Colonic mucosa (tissue), 4 donors: ENCODE results near the gene PARD6G. TPM values are rescaled to one million over a fixed set of nuclear protein-coding genes. Genes with fewer than 3 reads are reported as not detected.
A peak's percentile ranks its signal among the peaks of the same experiment; 100 is the strongest.

Source experiments
- DNase-seq: peaks from one replicate; pipeline ENCODE4 v3.0.0-alpha.2; 2020
- H3K27ac ChIP-seq: fragments of 200-600 bp; one replicate; pipeline ENCODE4 v1.8.0; 2021
- H3K27me3 ChIP-seq: fragments of 200-600 bp; one replicate; pipeline ENCODE4 v1.8.0; 2021
- H3K36me3 ChIP-seq: fragments of 200-600 bp; one replicate; pipeline ENCODE4 v1.8.0; 2021
- H3K4me1 ChIP-seq: fragments of 200-600 bp; one replicate; pipeline ENCODE4 v1.8.0; 2021; ENCODE audit warnings: mild to moderate bottlenecking
- H3K4me3 ChIP-seq: fragments of 200-600 bp; one replicate; pipeline ENCODE4 v1.8.0; 2021
- H3K9ac ChIP-seq, 2 donors: one replicate each; pipeline ENCODE4 v1.7.0; 2013; ENCODE audit warnings: control low read depth in 2 of 2, low read depth in 2 of 2, low read length in 2 of 2
- H3K9me3 ChIP-seq: fragments of 200-600 bp; one replicate; pipeline ENCODE4 v1.8.0; 2021
- CTCF ChIP-seq: fragments of 200-600 bp; IDR thresholded peaks from one replicate; pipeline ENCODE4 v1.8.0; 2022; ENCODE audit warnings: antibody characterized with exemption, mild to moderate bottlenecking
- intact Hi-C: fragments of 100-400 bp; cut with DNase I; formaldehyde crosslinking; loops from one replicate; pipeline ENCODE4 v1.14.1; 2022
- total RNA-seq, 2 donors: library from RNA; stranded (reverse); fragmentation: NEBNext Ultra II Directional in 1 of 2; extraction: Animal tissue kit (Norgen Biotek cat#: 25700) in 1 of 2; gene quantifications; one replicate each; pipeline ENCODE4 v1.2.1, GENCODE V29; 2021
- donor health status: healthy.
- donor health status: DM: no; HTN: no; CAD: no.
- donor health status: DM: no; HTN: no; CAD: no.

Gene PARD6G
- total RNA-seq, 2 donors from 2014 or later: 1.0 to 1.2 TPM

GRCh38 chr18:80173060-80173459 lies 74.3 kb downstream of the PARD6G start:
- Histone ChIP-seq H3K27ac (no peak overlapping the region), H3K9ac (no peak overlapping the region), H3K4me1 (no peaks in the 10 kb centered on the region), H3K27me3 (no peaks in the 10 kb centered on the region), H3K36me3 (no peaks in the 10 kb centered on the region), H3K9me3 (no peaks in the 10 kb centered on the region), H3K4me3 (no peak overlapping the region)
- intact Hi-C loops: no loop called here
- TF ChIP-seq CTCF: no peak
- no peak for DNase-seq

GRCh38 chr18:80172056-80172455 lies 75.3 kb downstream of the PARD6G start:
- H3K27ac ChIP-seq: no peak overlapping the region
- H3K36me3 ChIP-seq: no peaks in the 10 kb centered on the region
- intact Hi-C loops: no loop called here
- H3K9ac ChIP-seq: no peak overlapping the region
- no peaks in the 10 kb centered on the region for H3K9me3 ChIP-seq
- H3K4me1 ChIP-seq: no peaks in the 10 kb centered on the region
- TF ChIP-seq CTCF: no peak
- no peak overlapping the region for H3K4me3 ChIP-seq
- no peak for DNase-seq
- no peaks in the 10 kb centered on the region for H3K27me3 ChIP-seq

GRCh38 chr18:80171054-80171872 lies 76.1 kb downstream of the PARD6G start:
- Histone ChIP-seq H3K27ac (no peak overlapping the region), H3K9ac (no peak overlapping the region), H3K4me3 (no peak overlapping the region), H3K4me1 (no peaks in the 10 kb centered on the region), H3K9me3 (no peaks in the 10 kb centered on the region), H3K36me3 (no peaks in the 10 kb centered on the region), H3K27me3 (no peaks in the 10 kb centered on the region)
- DNase-seq: peak; percentile 55
- TF ChIP-seq CTCF: peak; percentile 64
- intact Hi-C loops: no loop called here

- TF ChIP-seq CTCF: no peak
- Histone ChIP-seq H3K27ac (no peak overlapping the region), H3K4me3 (no peak overlapping the region), H3K9ac (no peak overlapping the region), H3K36me3 (no peaks in the 10 kb centered on the region), H3K9me3 (no peaks in the 10 kb centered on the region), H3K4me1 (no peaks in the 10 kb centered on the region), H3K27me3 (no peaks in the 10 kb centered on the region)
- intact Hi-C loops: no loop called here
- DNase-seq: no peak
Measured at GRCh38 chr18:80170395-80171053, 76.8 kb downstream of the PARD6G start.

- Histone ChIP-seq H3K9ac (no peak overlapping the region), H3K4me3 (no peak overlapping the region), H3K9me3 (no peaks in the 10 kb centered on the region), H3K27ac (no peak overlapping the region), H3K4me1 (no peaks in the 10 kb centered on the region), H3K36me3 (no peaks in the 10 kb centered on the region), H3K27me3 (no peaks in the 10 kb centered on the region)
- no peak for TF ChIP-seq CTCF
- intact Hi-C loops: no loop called here
- no peak for DNase-seq
Measured at GRCh38 chr18:80169607-80170006, 77.7 kb downstream of the PARD6G start.
